ENCODE measurements around the gene ZBTB37.

ZBTB37 gene

GRCh38 chr1:173915596-173915995 lies 47.4 kb downstream of the ZBTB37 start:
- H3K79me2 ChIP-seq (ENCODE audit: insufficient read depth, low read depth) = no peaks in the 10 kb centered on the region
- H3K36me3 ChIP-seq (ENCODE audit: insufficient read depth) = no peaks in the 10 kb centered on the region
- no peaks in the 10 kb centered on the region for H3K4me1 ChIP-seq (ENCODE audit: low read depth, poor library complexity, severe bottlenecking)
- no peaks in the 10 kb centered on the region for H4K20me1 ChIP-seq (ENCODE audit: insufficient read depth)
- TF ChIP-seq, protein P1, sequence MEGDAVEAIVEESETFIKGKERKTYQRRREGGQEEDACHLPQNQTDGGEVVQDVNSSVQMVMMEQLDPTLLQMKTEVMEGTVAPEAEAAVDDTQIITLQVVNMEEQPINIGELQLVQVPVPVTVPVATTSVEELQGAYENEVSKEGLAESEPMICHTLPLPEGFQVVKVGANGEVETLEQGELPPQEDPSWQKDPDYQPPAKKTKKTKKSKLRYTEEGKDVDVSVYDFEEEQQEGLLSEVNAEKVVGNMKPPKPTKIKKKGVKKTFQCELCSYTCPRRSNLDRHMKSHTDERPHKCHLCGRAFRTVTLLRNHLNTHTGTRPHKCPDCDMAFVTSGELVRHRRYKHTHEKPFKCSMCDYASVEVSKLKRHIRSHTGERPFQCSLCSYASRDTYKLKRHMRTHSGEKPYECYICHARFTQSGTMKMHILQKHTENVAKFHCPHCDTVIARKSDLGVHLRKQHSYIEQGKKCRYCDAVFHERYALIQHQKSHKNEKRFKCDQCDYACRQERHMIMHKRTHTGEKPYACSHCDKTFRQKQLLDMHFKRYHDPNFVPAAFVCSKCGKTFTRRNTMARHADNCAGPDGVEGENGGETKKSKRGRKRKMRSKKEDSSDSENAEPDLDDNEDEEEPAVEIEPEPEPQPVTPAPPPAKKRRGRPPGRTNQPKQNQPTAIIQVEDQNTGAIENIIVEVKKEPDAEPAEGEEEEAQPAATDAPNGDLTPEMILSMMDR (conservative IDR thresholded peaks at IDR 0.05; ENCODE audit: low read depth, low read length) = no peak
- H2AFZ ChIP-seq (ENCODE audit: low read depth) = no peak overlapping the region
- no peaks in the 10 kb centered on the region for H3K27me3 ChIP-seq (ENCODE audit: insufficient read depth, low read depth)
- H3K4me3 ChIP-seq (IDR thresholded peaks at IDR 0.05; ENCODE audit: insufficient read depth, low read depth, low read length) = no peak overlapping the region
- no peak overlapping the region for H3K4me2 ChIP-seq
- no peak overlapping the region for H3K9ac ChIP-seq
- H3K27ac ChIP-seq = no peak overlapping the region

- H3K27ac ChIP-seq = no peak overlapping the region
These were observed 48.5 kb downstream of the ZBTB37 start for GRCh38 chr1:173916667-173917066.

GRCh38 chr1:173917149-173917548 lies 49.0 kb downstream of the ZBTB37 start, which contains the start of gene SERPINC1:
SERPINC1 (minus strand) TSS chr1:173917327; CDS start chr1:173917259, 68 bp downstream.
- H3K4me2 ChIP-seq = no peak within 1 kb of the TSS
- no peaks in the 10 kb centered on the region for H4K20me1 ChIP-seq (ENCODE audit: insufficient read depth)
- no peak within 1 kb of the TSS for H3K9ac ChIP-seq
- no peak within 1 kb of the TSS for H3K4me3 ChIP-seq (IDR thresholded peaks at IDR 0.05; ENCODE audit: insufficient read depth, low read depth, low read length)
- H3K27me3 ChIP-seq (ENCODE audit: insufficient read depth, low read depth) = no peaks in the 10 kb centered on the region
- no peaks in the 10 kb centered on the region for H3K4me1 ChIP-seq (ENCODE audit: low read depth, poor library complexity, severe bottlenecking)
- no peak within 1 kb of the TSS for H2AFZ ChIP-seq (ENCODE audit: low read depth)
- no peak within 1 kb of the TSS for H3K27ac ChIP-seq
- no peaks in the 10 kb centered on the region for H3K79me2 ChIP-seq (ENCODE audit: insufficient read depth, low read depth)
- no peaks in the 10 kb centered on the region for H3K36me3 ChIP-seq (ENCODE audit: insufficient read depth)
- TF ChIP-seq, protein P1 (conservative IDR thresholded peaks at IDR 0.05; ENCODE audit: low read depth, low read length) = no peak

More at GRCh38 chr1:173916667-173917066, 48.5 kb downstream of the ZBTB37 start:
- no peak overlapping the region for H3K4me3 ChIP-seq (IDR thresholded peaks at IDR 0.05; ENCODE audit: insufficient read depth, low read depth, low read length)
- H3K36me3 ChIP-seq (ENCODE audit: insufficient read depth) = no peaks in the 10 kb centered on the region
- H3K27me3 ChIP-seq (ENCODE audit: insufficient read depth, low read depth) = no peaks in the 10 kb centered on the region
- no peak overlapping the region for H3K4me2 ChIP-seq
- no peaks in the 10 kb centered on the region for H4K20me1 ChIP-seq (ENCODE audit: insufficient read depth)
- H3K9ac ChIP-seq = no peak overlapping the region
- TF ChIP-seq, protein P1 (conservative IDR thresholded peaks at IDR 0.05; ENCODE audit: low read depth, low read length) = no peak
- no peaks in the 10 kb centered on the region for H3K4me1 ChIP-seq (ENCODE audit: low read depth, poor library complexity, severe bottlenecking)
- no peaks in the 10 kb centered on the region for H3K79me2 ChIP-seq (ENCODE audit: insufficient read depth, low read depth)
- no peak overlapping the region for H2AFZ ChIP-seq (ENCODE audit: low read depth)

GRCh38 chr1:173917635-173918493 lies 49.7 kb downstream of the ZBTB37 start:
- no peak overlapping the region for H2AFZ ChIP-seq (ENCODE audit: low read depth)
- H3K9ac ChIP-seq = no peak overlapping the region
- no peaks in the 10 kb centered on the region for H3K36me3 ChIP-seq (ENCODE audit: insufficient read depth)
- no peak overlapping the region for H3K4me3 ChIP-seq (IDR thresholded peaks at IDR 0.05; ENCODE audit: insufficient read depth, low read depth, low read length)
- no peak overlapping the region for H3K4me2 ChIP-seq
- no peaks in the 10 kb centered on the region for H3K27me3 ChIP-seq (ENCODE audit: insufficient read depth, low read depth)
- no peaks in the 10 kb centered on the region for H4K20me1 ChIP-seq (ENCODE audit: insufficient read depth)
- no peaks in the 10 kb centered on the region for H3K79me2 ChIP-seq (ENCODE audit: insufficient read depth, low read depth)
- TF ChIP-seq, protein P1 (conservative IDR thresholded peaks at IDR 0.05; ENCODE audit: low read depth, low read length) = no peak
- H3K4me1 ChIP-seq (ENCODE audit: low read depth, poor library complexity, severe bottlenecking) = no peaks in the 10 kb centered on the region
- H3K27ac ChIP-seq = no peak overlapping the region

Measured in KMS-11 (cell line).